ENCODE measurements around the gene DGAT2.

Gene DGAT2

GRCh38 chr11:75781831-75782230 is 13.3 kb downstream of the DGAT2 start:
- no peak for DNase-seq

GRCh38 chr11:75782540-75783263 is 14.1 kb downstream of the DGAT2 start:
- no peak for DNase-seq

- DNase-seq = no peak
Measured at GRCh38 chr11:75783416-75784084, 15.0 kb downstream of the DGAT2 start.

DNA sequence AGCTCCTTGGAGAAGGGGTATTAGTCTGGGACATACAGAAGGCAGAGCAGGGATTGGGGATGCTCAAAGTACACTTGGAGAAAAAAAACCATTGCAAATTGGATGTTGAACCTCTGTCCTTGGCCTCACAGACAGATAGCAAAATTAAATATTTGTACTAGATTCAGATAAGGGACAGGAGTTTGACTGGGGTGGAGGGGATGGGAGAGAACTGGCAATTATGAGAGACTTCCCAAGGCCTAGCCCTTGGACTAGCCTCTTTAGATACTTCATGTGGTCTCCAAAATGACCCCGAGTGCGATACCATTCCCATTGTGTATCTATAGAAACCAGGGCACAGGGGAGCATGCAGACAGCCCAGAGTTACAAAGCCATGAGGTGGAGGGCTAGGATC is 15.5 kb downstream of the DGAT2 start:
- DNase-seq = no peak

DNA sequence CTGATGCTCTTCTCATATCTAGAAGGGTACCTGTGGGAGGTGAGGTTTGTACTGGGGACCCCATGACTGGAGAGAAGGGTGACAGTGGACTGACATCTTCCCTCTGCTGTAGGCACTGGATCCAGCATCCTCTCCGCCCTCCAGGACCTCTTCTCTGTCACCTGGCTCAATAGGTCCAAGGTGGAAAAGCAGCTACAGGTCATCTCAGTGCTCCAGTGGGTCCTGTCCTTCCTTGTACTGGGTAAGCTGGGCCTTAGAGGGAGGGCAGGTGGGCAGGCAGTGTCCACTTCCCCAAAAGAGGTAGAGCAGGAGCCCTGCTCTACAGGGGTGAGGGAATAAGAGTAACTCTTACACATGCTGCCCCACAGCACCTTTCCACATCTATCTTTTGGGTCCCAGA is 15.9 kb downstream of the DGAT2 start:
- no peak for DNase-seq

DNA sequence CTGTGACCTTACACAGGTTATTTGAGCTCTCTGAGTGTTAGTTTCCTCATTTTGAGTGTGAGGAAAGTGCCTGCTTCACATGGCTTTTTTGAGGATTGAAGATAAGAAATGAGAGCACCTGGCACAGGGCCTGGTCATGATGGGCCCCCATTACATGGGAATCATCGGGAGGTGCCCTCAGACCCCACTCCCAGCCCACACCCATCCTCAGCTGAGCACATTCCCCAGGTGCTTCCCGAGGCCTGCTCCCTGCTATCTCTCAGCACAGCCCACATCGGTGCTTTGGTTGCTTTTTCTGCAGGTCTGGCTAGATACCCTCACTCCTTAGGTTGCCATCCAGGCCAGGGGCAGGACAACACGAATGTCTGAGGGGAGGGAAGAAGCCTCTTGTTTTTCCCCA is 16.6 kb downstream of the DGAT2 start:
- no peak for DNase-seq

- no peak for DNase-seq
Measured at GRCh38 chr11:75786101-75786736, 17.6 kb downstream of the DGAT2 start.

DNA sequence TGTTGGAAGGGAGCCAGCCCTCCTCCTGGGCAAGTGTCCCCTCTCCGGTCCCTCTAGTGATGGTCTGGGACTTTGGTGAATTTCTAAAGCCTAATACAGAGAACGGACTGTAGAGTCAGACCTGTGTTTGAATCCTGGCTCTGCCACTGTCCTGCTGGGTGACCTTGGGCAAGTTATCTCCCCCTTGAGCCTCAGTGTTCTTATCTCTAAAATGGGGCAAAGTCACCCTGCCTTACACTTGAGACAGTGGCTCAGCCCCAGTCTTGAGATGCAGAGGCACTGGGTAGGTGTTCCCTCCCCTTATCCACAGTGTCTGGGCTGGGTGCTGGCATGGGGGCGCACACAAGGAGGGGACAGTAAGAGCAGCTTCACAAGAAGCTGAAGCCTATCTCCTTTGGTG is 20.9 kb downstream of the DGAT2 start:
- DNase-seq = no peak

DNA sequence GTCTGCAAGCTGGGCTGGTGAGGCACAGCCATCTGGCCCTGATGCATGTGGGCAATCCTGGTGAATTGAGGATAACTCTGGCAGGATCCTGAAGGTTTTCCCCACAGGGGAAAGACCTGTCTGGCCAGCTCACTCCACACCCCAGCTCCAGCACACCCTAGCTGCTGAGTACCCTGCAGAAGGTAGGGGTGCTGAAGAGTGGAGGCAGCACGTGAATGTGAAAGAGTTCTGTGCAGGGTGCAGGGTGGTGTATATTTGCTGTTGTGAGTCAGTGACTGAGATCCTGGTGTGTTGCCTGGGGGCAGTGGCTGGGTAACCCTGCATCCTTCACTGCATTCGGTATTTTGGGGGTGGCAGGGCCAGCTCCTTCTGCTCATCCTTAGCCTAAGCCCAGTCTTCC is 22.4 kb downstream of the DGAT2 start:
- no peak for DNase-seq

DNA sequence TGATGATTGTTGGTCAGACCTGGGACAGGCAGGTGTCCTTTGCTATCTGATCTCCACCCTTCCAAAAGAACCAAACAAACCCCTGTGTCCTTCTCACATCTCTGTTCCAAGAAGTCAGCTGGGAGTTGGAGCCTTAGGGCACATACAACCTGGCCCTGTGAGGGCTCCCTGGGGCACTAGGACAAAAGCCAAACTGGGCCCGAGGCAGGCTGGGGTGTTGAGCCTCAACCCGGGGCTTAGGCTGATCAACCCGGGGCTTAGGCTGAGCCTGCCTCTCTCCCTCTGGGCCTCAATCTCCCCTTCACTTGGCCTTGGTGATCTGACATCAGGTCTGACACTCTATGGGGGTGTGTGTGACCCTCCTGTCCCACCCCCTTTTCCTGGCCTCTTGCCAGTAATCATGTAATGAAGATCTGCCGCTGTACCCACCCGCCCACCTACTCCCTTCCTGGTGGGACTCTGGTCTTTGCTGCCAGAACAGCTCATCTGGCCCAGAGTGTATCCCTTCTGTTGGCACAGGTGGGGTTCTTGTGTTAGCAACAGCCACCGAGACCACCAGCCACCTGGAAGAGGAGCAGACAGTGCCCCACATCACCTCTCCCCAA is 23.7 kb downstream of the DGAT2 start:
- no peak for DNase-seq

DNA sequence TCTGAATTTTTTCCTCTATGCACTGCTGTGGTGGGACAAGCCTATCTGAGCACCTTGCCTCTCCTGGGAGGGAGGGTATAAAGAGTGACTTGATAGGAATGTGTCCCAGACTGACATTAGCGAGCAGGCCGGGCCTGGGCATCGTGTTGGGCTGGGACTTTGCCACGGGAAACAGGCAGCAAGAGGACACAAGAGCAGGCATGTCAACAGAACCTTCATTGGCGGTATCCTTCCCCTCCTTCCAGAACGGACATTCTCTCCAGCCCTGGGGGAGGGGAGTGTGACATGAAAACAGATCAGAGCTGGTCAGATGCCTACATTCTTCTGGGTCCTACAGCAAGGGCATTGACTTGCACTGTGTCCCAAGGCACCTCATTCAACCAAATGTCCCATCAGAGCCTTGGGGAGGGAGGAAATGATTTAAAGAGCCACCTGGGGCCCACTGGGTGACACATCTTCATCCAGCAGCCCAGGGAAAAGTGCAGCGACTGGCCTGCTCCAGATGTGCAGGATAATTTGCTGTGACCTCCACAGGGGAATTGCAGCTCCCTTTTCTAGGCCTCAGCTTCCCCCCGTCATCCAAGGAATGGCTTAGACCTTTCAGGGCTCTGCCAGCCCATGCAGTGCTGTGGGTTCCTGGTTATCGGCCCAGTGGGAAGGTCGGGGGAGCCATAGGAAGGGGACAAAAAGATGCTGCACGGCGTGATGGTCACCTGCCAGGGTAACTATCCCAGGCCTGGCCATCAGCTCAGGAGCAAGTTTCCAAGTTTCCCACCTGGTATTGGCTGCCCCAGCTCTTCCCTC is 24.6 kb downstream of the DGAT2 start:
- no peak for DNase-seq

DNA sequence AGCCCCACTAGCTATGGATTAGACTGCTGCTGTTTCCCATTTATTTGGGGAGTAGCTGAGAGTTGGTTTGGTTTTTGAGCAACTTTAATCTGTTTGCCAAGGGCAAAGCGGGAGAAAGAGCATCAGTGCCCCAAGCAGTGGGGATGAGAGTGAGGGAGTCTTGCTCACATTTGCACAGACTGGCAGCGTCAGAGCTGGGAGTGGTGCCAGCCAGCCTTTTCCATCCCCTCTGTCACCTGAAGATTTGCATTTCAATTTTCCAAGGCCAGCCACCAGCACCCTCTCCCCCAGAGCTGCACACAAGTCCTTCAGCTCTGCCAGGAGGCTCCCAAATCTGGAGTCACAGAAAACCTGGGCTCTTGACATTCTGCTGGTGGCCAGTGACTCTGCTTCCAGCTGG is 25.4 kb downstream of the DGAT2 start:
- no peak for DNase-seq

DNA sequence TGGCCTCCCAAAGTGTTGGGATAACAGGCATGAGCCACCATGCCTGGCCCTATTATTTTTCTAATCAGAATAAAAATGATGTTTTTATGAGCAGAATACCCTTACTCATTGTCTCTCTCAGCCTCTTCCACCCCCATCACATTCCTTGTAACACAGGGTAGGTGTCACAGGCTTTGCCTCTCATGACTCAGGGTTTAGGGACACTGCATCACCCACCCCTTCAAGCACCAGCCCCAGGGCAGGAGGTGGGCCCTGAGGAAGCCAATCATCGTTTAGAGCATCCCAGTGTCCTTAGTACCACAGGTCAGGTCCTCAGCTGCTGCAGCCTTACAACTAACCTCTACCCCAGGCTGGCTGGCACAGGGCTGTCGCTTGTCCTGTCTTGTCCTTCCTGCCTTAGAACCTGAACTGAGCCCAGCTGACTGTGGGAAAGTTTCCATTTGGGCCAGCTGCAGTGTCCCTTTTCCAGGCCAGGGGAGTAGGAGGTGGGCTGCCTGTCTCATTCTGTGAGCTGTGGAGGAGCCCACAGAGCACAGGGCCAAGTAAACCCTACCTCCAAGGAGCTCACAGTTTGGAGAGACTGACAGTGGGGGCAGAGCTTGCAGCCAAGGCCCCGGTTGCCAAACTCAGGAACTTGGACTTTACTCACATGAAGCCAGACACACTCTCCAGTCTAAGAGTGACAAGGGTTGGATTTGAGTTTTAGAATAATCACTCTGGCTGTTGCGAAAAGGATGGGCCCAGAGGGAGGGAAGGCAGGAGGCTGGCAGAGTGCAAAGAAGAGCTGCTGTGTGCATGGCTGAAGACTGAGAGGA is 26.9 kb downstream of the DGAT2 start:
- no peak for DNase-seq

- no peak for DNase-seq
Measured at GRCh38 chr11:75796091-75796435, 27.5 kb downstream of the DGAT2 start.

GRCh38 chr11:75797116-75797515 is 28.5 kb downstream of the DGAT2 start:
- no peak for DNase-seq

DNA sequence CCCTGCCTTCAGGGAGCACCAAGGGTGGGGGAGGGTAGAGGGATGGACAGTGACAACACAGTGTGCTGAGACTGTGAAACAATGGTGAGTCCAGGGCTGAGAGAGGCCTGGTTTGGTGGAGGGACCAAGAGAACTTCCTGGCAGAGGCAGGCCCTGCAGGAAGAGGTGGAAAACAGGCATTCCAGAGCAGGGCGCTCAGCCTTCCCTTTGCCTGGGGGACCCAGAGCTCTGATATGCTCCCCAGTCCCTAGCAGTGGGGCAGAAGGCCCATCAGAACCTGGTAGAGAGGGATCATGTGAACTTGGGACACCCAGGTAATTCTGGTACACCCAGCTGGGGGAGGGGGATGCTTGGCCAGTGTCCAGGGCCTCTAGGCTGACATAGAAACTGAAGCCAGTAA is 29.2 kb downstream of the DGAT2 start:
- DNase-seq = no peak

- DNase-seq = no peak
Measured at GRCh38 chr11:75800136-75800675, 31.6 kb downstream of the DGAT2 start.

GRCh38 chr11:75800728-75801361 is 32.3 kb downstream of the DGAT2 start:
- no peak for DNase-seq

DNA sequence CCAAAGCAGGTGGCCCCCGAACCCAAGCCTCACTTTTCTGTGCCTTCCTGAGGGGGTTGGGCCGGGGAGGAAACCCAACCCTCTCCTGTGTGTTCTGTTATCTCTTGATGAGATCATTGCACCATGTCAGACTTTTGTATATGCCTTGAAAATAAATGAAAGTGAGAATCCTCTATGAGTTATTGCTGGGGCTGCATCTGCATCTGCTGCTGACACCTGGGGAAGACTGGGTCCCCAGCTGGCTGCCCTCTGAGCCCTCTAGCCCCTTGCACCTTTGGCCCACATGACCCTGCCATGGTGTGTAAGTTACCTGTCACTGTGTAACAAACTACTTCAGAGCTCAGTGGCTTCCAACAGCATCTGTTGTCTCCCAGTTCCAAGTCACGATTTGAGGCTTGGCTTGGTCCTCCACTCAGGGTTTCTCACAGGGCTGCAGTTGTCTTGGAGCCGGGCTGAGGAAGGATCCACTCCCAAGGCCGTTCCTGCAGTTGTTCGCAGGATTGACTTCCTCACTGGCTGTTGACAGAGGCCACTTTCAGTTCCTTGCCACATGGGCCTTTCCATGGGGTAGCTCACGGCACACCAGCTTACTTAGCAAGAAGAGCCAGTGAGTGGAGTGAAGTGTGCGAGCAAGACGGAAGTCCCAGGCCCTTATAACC is 32.9 kb downstream of the DGAT2 start:
- DNase-seq = no peak

DNA sequence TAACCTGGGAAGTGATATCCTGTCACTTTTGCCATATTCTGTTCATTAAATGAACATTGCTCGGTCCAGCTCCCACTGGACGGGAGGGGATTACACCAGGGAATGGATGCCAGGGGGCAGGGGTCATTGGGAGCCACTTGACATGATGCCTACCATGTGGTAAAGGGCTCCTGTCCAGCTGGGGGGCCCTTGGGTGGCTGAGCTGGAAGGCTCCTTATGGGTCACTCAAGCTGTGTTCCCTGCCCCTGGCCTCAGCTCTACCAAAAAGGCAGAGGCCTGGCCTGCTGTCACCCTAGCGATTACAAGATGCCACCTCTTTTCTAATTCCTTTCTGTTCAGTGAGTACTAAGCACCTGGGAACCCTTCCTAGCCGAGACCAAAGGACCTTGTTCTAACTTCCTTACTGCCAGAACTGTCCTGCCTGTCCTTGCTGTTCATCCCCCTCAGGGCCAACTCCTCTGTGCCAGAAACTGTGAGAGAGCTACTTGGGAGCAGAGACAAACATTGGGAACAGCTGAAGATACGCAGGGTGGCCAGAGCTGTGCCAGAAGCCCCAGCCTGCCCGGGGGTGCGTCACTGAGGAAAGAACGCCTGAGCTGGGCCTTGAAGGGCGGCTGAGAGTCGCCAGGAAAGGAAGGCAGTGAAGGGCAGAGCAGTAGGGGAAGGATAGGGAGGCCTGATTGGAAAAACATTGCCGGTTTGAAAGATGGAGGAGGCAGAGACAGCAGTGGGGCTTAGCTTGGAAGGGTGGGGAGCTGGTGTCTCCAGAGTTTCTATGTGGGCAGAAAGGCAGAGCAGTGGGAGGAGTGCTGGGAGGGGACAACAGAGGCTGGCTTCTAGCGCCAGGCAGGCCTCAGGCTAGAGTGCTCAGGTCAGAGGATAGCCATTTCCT is 33.7 kb downstream of the DGAT2 start:
- DNase-seq = no peak

All from activated CD4-positive, CD25-positive, alpha-beta regulatory T cell (primary cell).